ENCODE measurements around the gene MICU1.

DNA sequence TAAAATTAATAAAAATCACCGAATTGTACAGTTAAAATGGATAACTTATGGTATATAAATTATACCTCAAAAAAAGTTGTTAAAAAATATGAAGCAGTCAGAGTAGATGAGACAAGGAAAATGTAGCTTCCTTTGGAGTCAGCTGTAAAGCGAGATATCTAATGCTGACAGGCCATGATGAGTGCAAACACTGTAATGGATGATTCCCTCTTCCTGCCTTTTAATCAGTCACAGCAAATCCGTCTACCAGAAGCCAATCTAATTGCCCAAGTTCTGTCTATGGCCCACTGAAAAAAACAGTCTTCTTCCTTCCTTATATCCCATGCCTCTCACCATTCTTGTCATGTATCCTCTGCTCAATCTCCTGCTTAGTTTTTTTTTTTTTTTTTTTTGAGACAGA lies 211.2 kb downstream of the MICU1 start:
- TF ChIP-seq CTCF (IDR thresholded peaks at IDR 0.05) (no peak), POLR2A (IDR thresholded peaks at IDR 0.05) (no peak)
